HG02973 (cell line): ENCODE data around the gene GHRL.
A peak's percentile ranks its signal among the peaks of the same experiment; 100 is the strongest.
"Not testable (repeated sequence)": the region's sequence is repeated elsewhere in the genome, so short reads cannot be mapped to it uniquely, and the experiment has no call there.

Experiments used
- ATAC-seq: cut with Tn5 transposase; IDR thresholded peaks from one replicate; pipeline ENCODE4 v1.9.1; 2021; ENCODE audit warnings: moderate library complexity; ENCODE audit not compliant: unreplicated experiment

GHRL gene

DNA sequence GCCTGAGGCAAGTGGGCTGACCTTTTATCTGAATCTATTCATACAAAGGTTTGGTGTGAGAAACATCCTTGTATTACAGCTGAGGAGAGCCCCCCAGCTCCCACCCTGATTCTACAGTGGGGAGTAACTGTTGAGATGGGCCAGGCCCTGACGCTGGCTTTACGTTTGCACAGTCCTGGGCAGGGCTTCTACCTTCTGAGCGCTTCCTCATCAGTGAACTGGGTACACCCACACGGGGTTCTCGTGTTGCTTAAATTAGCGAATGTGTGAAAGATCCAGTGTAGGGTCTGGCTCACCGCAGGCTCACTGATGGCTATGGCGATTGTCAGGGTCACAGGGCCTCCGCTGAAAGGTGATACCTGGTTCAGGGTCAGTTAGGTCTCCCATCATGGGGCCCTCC lies 7.3 kb upstream of the GHRL start:
- no peak for ATAC-seq

DNA sequence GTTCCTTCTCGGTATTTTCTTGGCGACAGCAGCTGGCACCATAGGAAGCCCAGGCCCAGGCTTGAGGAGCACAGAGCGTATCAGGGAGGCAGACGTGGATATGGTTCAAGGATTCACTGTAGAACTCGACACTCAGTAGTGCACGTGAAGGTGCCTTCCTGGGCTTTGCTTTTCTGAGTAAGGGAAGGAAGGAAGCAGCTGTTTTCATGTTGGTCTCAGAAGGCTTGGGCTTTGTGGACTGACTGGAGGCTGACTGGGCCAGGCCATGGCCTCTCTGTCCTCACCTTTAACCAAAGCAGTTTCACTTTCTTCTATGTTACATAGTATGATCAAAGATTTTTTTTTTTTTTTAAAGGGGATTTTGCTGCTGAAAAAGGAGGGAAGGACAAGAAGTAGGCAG lies 6.9 kb upstream of the GHRL start:
- ATAC-seq: peak; percentile 57

DNA sequence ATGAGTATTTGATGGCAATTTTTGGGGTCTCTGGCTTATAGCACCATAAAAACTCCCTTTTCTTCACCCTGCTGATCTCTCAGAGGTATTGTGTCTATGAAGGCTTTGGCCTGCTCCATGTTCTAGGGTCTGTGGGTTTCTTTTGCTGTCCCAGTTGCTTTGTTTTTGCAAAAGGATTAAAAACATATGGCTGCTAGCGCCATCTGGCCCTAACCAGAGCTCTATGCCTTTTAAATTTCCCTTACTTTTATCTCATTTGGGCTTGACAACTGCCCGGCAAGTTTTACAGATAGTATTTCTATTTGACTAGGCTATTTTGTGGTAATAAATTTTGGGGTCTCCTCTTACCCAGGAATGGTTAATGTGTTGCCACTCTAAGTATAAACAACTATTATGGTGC lies 6.4 kb upstream of the GHRL start:
- no peak for ATAC-seq

DNA sequence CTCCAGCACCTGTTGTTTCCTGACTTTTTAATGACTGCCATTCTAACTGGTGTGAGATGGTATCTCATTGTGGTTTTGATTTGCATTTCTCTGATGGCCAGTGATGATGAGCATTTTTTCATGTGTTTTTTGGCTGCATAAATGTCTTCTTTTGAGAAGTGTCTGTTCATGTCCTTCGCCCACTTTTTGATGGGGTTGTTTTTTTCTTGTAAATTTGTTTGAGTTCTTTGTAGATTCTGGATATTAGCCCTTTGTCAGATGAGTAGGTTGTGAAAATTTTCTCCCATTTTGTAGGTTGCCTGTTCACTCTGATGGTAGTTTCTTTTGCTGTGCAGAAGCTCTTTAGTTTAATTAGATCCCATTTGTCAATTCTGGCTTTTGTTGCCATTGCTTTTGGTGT lies 5.3 kb upstream of the GHRL start:
- ATAC-seq: not testable (repeated sequence)

DNA sequence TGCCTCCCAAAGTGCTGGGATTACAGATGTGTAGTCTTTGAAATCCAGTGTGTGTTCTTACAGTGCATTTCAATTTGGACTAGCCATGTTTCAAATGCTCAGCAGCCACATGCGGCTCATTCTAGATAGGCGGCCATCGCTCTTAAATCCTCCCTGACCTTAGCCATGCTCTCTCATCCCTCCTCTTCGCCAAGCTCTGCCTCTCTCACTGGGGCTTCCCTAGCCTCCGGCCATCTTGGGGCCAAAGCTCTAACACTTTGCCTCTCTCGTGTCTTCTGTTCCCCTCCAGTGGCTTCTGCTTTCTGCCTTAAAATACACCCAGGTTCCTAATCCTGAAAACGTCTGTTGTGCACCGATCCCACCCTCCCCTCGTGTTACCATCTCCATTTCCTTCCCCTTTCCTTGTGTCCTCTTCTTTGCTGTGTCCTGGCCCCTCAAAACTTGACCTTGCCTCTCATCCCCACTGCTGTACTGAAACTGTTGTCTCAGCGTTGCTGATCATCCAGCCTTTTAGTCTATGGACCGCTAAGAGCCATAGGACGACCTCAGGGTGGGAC lies 1.4 kb upstream of the GHRL start:
- ATAC-seq: no peak

DNA sequence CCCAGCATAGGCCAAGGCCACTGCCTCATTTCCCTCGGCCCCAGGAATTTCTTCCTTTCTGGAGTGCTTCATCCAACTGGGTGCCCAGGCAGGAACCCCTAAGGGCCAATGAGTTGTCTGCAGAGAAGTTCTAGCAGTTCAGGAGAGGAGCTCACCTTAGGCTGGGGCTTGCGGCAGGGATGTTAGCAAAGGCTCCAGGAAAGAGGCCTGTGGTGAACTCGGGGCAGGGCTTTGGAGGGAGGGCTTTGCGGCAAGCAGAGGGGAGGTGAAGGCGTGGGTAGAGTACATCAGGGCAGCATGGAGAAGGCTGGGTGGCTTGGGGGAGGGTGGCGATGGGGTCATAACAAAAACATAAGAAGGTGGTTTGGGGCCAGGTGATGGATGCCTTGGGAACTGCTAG lies 1.1 kb downstream of the GHRL start:
- ATAC-seq: no peak

DNA sequence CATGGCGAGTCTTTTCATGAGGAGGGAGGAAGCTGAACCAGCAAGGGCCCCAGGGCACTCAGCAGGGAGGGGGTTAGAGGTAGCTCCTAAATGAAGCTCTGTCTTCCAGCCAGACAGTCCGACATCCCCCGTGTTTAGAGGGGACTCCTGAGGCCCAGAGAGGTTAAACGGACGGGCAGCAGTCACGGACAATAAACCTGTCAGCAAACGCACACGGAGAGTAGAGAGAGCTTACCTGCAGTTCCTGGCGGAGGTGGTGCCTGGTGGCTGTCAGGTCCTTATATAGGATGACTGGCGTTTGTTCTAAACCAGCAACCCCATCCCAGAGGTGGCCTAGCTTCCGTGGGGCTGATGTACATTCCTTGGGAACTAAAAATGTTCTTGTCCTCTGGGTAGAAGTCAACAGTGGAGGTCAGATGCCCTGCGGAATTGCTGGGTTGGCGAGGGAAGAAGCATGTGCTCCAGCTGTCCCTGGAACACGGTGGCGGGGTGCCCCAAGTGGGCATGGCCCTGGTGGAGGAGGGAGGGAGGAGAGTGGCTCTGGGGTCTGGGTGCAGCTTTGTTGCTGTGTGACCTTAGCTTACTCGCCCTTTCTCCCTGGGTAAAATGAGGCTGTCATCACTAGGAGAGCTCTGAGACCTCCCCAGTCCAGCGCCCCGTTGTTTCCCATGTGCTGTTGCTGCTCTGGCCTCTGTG lies 2.1 kb downstream of the GHRL start:
- ATAC-seq: no peak

DNA sequence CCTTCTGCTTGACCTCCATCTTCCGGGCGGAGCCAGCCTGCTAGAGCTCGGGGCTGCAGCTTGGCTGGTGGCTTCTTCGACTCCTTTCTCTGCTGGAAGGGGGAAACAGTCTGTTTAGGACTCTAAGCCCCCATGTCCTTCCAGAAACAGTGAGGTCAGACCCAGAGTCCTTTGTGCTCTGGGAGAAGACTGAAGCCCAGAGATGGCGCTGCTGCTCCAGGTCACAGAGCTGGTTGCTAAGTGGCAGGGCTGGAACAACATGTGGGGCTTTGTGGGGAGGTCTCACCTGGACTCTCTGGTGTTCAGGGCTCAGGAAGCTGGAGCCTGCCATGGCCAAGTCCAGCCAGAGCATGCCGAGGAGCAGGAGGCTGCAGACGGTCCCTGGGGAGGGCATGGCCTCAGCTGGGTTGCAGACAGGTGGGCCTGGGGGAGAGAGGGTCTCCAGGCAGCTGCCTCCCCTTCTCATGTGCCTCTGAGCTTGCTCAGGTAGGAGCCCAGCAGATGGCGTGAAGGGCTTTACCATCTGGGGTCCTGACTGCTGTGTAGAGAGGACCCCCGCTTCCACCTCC lies 2.9 kb downstream of the GHRL start:
- ATAC-seq: no peak

DNA sequence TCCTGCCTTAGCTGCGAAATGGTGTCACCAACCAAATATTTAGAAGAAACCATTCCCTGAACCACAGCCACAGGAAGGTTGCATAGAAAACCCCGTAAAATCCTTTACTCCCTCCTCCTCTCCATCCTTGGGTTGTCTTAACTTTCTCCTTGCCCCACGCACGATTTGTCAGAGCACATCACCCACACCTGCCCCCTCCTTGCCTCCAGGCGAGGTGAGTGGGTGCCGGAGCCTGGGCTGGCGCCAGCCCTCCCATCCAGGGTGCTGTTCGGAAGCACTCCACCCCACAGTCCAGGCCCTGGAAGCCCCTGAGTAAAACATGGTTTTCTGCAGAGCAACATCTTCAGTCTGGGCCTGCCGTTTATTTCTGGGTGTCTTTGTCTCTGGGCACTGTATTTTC lies 3.7 kb downstream of the GHRL start:
- ATAC-seq: no peak

DNA sequence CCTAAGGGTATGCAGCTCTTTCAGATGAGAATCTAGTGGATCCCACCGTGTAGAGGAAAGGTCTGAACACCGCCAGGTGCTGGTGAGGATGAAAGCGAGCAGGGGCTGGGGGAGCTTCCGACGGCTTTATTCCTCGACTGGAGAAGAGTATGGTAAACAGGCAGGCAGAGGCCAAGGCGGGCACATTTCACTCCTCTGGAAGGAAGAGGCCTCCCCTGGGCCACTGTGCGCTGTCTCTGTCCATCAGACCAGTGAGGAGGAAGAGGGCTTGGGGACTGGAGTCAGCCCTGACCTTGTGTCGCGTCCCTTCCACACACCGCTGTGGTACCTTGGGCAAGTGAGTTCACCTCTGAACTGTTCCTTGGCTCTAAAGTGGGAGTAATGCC lies 4.2 kb downstream of the GHRL start:
- no peak for ATAC-seq

DNA sequence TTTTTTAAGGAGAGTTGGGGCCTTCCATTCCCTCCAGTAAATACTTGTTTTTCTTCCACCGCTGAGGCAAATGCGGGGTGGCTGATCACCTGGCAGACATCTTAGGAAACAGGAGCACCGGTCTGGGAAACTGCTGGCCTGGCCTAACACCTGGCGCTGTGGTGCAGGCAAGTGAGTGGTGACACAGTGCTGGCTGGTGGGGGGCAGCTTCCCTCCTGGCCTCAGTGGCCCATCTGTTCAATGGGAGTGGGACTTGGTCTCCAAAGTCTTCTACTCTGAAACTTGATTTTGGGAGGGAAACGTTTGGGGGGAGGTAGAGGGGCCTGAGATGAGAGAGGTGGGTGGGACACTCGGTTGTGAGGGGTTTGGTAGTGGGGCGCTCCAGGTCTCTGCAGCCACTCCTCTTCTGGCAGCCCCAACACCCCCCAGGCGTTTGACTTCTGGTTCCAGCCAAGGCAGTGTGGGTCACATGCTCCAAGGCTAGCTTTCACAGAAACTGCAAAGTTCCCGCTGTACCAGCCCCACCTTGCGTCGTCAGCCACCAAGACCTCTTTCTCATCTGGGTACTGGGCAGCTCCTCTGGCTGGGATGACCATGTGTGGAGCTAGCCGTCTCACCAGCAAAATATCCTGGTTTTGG lies 4.7 kb downstream of the GHRL start:
- ATAC-seq: no peak

DNA sequence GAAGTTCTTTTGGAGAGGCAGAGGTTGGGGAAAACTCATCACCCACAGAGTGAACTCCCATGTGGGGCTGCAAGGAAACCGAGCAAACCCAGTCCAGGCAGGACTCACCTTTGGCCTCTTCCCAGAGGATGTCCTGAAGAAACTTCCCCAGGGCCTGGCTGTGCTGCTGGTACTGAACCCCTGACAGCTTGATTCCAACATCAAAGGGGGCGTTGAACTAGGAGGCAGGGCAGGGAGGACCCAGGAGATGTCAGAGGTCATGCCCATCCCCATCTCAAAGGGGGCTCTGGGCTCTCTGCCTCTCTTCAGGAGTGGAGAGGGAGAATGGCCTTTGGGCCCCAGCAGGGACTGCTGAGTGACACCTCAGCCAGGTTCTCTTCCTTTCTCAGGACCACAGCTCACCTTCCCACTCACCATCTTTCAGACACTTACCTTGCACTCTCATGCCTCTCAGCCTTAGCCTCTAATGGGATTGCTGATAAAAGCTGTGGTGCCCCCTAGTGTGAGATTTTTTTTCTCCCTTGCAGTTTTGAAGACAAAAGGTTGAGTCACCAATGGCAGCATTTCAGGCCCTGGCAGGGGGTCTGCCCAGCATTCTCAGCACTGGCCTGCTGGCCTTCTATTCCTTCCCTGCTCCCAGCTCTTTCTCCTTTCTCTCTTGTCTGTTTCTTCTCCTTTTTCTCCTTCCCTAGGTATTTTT lies 6.0 kb downstream of the GHRL start:
- ATAC-seq: no peak

DNA sequence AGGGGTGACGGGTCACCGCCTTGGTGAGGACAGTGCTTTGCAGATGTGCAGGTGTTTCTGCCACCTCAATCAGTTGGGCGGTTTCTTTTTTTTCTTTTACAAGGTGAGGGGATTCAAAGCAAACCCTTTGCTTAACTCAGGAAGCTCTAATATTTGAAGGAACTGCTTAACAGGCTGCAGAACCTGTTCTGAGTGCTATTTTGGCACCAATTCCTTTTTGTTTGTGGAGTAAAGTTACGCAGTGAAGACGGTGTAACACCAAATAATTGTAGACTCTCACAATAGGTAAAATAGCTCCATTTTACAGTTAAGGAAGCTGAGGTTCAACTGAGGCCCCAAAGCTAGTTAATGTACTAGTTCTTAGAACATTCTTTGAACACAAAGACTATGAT lies 6.6 kb downstream of the GHRL start:
- ATAC-seq: no peak

DNA sequence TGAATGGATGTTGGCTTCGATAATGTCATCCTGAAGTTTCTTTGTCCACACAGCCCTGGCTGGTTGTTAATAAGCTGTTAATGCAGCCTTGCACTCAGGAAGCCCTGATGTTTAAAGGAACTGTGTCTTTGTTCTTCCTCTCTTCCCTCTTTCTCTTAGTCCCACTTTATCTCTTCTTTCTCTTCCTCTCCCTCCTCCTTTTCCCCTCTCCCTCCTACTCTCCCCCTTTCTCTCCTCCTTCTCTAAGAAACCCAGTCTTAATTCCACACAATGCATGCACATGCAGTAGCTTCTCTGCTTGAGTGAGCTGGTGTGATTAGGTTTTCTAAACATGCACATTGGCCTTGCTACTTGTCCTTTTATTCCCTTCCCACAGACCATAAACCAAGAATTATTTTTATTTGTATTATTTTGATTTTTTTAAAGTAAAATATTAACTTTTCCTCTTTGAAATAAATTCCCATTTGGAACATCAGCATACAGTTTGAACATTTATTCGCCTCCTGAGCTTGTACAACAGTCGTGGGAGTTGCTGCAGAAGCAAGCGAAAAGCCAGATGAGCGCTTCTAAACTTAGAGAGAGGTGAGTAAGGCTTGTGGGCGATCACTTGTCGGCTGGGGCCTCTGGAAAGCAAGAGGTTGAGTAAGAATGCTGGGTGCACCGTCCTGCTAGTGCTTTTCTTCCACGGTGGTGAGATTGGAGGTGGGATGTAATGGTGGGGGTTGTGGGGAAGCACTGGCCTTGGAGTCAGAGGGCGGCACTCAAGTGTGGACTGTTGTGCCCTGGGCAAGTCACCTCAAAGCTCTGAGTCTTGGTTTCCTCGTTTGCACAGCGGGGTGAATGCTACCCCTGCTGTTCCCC lies 7.2 kb downstream of the GHRL start:
- ATAC-seq: no peak

DNA sequence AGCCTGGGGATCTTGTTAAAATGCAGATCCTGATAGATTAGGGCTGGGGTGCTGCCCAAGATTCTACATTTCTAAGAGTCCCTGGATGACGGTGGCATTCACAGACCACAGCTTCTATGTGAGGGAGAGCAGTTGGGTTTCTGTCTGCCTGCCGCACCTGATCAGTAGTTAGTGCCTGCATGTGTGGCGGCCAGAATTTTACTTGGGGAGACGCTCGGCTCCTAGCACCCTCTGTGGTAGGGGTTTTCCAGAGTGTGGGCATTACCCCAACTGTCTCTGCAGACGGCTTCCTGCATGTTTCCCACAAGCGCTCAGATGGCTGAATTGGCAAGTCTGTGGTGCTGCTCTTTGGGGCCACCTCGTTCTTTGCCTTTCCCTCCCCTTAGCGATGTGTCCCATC lies 8.3 kb downstream of the GHRL start:
- no peak for ATAC-seq

DNA sequence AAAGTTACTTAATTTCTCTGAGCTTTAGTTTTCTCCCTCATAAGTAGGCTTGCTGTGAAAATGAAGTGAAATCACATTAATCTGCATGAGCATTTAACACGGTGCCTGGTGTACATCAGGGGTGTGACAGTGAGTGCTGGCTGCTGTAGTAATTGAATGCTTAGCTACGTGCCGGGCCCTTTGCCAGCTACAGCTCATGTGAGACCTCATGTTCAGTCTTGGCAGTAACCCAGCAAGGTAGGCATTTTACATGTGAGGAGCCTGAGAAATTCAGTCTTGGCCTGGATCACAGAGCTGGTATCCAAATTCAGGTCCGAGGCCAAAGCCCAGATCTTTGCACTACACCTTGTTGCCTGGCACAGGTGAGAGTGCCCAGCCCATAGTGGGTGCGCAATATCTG lies 9.1 kb downstream of the GHRL start:
- no peak for ATAC-seq

DNA sequence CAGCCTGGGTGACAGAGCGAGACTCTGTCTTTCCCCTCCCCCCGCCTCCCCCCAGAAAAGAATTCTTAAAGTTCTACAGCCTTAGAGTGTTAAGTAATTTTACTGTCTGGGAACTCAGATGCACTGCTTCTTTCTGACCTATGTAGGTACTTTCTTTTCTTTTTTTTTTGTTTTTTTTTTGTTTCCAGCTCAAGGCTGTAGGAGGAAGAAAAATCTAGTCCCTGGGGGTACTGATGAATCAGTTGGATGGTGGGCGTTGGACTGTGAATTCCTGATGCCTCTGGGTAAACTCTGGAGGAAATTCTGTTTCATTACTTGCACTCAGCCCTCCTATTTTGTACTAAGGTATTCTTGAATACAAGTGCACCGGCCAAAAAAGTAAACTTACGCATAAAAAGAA lies 10.8 kb downstream of the GHRL start:
- no peak for ATAC-seq

DNA sequence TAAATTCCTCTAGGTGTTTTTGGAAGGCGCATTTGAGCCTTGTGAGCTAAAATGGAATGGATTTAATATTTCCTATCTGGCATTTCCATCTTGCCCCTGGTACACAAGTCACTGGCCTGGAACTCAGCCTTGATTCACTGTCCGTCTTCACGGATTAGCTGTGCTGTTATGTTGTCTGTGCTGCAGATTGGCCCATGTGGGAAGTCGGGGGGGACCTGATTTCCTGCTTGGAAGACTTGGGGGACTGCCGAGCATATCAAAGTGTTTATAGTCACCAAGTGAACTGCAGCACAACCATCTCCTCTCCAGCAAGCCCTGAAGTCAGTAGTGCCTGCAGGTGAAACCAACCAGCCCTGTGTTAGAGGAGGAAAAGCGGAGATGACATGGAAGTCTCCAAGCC lies 12.2 kb downstream of the GHRL start:
- ATAC-seq: no peak

DNA sequence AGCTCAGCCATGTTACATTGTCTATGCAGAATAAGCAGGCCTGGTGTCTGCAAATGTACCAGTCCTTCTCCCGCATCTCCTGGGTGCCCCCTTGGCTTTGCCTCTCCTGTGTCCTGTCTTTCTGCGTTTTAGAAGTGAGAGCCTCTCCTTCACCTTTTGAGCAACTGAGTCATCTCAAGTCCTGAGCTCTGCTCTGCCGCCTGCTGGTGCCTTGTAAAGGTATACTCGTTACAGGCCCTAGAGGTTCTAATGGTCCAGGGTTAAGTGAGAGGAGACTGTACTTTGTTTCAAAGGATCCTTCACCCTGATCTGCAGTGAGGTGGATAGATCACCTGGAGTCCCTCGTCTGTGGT lies 12.6 kb downstream of the GHRL start:
- no peak for ATAC-seq

DNA sequence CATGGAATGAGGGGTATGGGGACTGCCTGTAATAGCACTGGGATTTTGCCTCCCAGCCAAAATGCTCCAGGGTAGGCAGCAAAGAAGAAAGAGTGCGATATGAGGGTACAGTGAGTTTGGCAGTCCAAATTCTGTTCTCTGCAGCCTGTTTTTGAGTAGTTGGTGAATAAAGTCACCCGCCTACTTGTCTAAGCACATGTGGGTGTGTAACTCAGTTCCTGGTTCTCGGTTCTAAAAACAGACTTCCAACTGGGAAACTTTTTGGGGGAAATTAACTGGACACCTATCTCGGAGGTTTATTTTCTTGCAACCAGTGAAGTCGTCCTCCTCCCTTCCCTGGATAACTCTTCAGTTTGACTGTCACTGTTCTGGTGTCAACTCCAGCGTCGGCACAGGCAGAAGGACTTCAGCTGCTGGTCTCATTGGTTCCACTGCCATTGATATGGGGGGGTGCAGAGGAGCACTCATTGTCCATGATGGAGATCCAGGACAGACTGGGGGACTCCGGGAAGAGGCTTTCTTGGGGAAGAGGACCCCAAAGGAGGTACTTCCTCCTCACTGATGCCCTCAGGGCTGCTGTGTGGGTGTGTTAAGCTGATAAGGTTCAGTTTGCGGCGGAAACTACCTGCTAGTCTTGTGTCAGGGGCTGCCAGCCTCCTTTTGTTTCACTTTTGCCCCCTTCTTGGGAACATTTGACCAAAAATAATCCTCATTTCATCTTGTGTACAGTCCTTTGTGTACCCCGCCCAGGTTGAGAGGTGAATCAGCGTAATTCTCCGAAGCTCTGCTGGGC lies 13.2 kb downstream of the GHRL start:
- ATAC-seq: no peak
